Pancreas (tissue), 10 donors: ENCODE data around the gene P2RX4. TPM values are rescaled to one million over a fixed set of nuclear protein-coding genes. Genes with fewer than 3 reads are reported as not detected.
"Not testable (repeated sequence)": the region's sequence is repeated elsewhere in the genome, so short reads cannot be mapped to it uniquely, and the experiment has no call there.

Experiments used
- ATAC-seq, 4 donors: fragments of 200-7000 bp; cut with Tn5 transposase; one replicate each; pipeline versions ENCODE4 v1.8.0 to v1.9.1; 2020; ENCODE audit warnings: mild to moderate bottlenecking in 4 of 4, moderate library complexity in 4 of 4
- DNase-seq, 6 donors: peaks; one replicate each; pipeline ENCODE4 v3.0.0-alpha.2; 2020
- FAIRE-seq: peaks from 2 replicates; lab custom pipeline; 2012; peaks lifted over from hg19 to GRCh38; lab: Jason Lieb, UNC
- H3K27ac ChIP-seq, 4 donors: fragments of 200-600 bp; sonication (generic); 1 replicate in 3 of 4; 2 replicates in 1 of 4; pipeline versions ENCODE4 v1.5.0 to v1.8.0; 2020
- H3K27me3 ChIP-seq, 4 donors: fragments of 200-600 bp; one replicate each; pipeline ENCODE4 v1.8.0; 2021
- H3K36me3 ChIP-seq, 3 donors: fragments of 200-600 bp; sonication (generic) in 1 of 3; one replicate each; pipeline versions ENCODE4 v1.5.0 to v1.8.0; 2020 to 2021
- H3K4me1 ChIP-seq, 3 donors: fragments of 200-600 bp; one replicate each; pipeline ENCODE4 v1.8.0; 2021
- H3K4me3 ChIP-seq, 4 donors: fragments of 200-600 bp; sonication (generic) in 2 of 4; one replicate each; pipeline versions ENCODE4 v1.5.0 to v1.8.0; 2020 to 2021
- H3K9me3 ChIP-seq, 4 donors: fragments of 200-600 bp; one replicate each; pipeline ENCODE4 v1.8.0; 2021
- WGBS, 2 donors: extraction: QIAGEN DNeasy Blood & Tissue Kit; methylation state at CpG; one replicate each; pipeline ENCODE4 v1.1.7; 2013; 5-methylcytosine and 5-hydroxymethylcytosine counted together
- intact Hi-C, 3 donors: fragments of 100-400 bp; cut with DNase I; formaldehyde crosslinking; loops; one replicate each; pipeline versions ENCODE4 v1.11.1 to v1.14.2; 2022
- polyA plus RNA-seq, 2 donors: library from polyadenylated mRNA; stranded (reverse); fragments of 200-250 nt; gene quantifications; one replicate each; pipeline ENCODE4 v1.2.3, GENCODE V29; 2013
- total RNA-seq, 6 donors: library from RNA; stranded (reverse); fragmentation: NEBNext Ultra II Directional in 4 of 6; extraction: Animal tissue kit (Norgen Biotek cat#: 25700) in 4 of 6; gene quantifications; one replicate each; pipeline versions ENCODE4 v1.2.1 to v1.2.4, GENCODE V29; 2021 to 2023
- TF ChIP-seq, protein P1 (sequence below), 4 donors: fragments of 200-600 bp; sonication (generic) in 3 of 4; IDR thresholded peaks; one replicate each; pipeline versions ENCODE4 v1.5.0 to v1.8.0; 2021; ENCODE audit warnings: antibody characterized with exemption in 4 of 4
- donor health status: healthy with polysubstance abuse.
- donor health status: DM: no; HTN: no; CAD: no; lungs with moderate emphysema.
- donor health status: DM: no; HTN: no; CAD: no.
- donor health status: control.
- donor health status: control.
- donor health status: Bipolar disorder and iron deficiency.
- donor health status: DM: yes; HTN: yes; CAD: no.
- donor health status: DM: no; HTN: no; CAD: no.
- donor health status: DM: no; HTN: no; CAD: no.
- donor health status: DM: yes; HTN: yes; CAD: no.

Gene P2RX4
- total and polyA plus RNA-seq, 8 donors: 27.5 to 60.1 (median 33.1) TPM

DNA sequence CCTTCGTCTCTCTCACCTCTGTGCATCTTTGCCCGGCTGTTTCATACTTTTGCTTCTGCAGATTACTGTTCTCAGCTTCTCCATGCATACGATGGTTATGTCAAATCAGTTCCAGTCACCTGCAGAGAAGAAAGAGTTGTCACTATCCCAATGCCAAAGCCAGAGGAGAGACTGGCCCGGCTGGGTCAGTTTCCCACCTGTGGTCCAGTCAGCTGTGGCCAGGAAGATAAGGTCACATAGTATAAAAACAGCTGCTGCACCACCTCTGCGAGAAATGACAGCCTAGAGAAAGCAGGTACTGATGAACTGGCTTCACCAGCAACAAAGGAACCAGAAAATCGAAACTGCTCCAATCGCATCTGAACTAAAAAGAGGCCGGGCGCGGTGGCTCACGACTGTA, 6.4 kb upstream of the P2RX4 start:
- FAIRE-seq (no peak), DNase-seq (no peak), ATAC-seq (peak in 3 of 4 donors; percentile 42 to 62 (median 47))
- no peaks in the 10 kb centered on the region for H3K9me3 ChIP-seq
- intact Hi-C loops: no loop called here
- TF ChIP-seq, protein P1, sequence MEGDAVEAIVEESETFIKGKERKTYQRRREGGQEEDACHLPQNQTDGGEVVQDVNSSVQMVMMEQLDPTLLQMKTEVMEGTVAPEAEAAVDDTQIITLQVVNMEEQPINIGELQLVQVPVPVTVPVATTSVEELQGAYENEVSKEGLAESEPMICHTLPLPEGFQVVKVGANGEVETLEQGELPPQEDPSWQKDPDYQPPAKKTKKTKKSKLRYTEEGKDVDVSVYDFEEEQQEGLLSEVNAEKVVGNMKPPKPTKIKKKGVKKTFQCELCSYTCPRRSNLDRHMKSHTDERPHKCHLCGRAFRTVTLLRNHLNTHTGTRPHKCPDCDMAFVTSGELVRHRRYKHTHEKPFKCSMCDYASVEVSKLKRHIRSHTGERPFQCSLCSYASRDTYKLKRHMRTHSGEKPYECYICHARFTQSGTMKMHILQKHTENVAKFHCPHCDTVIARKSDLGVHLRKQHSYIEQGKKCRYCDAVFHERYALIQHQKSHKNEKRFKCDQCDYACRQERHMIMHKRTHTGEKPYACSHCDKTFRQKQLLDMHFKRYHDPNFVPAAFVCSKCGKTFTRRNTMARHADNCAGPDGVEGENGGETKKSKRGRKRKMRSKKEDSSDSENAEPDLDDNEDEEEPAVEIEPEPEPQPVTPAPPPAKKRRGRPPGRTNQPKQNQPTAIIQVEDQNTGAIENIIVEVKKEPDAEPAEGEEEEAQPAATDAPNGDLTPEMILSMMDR (IDR thresholded peaks at IDR 0.05): no peak
- peaks cover 0 to 5% (median 0%) of the 10 kb centered on the region in 3 donors for H3K4me1 ChIP-seq
- no peaks in the 10 kb centered on the region for H3K36me3 ChIP-seq
- H3K4me3 ChIP-seq: no peak overlapping the region
- no peaks in the 10 kb centered on the region for H3K27me3 ChIP-seq
- 53 to 59% methylated on average over 11 of the region's 11 CpGs for WGBS, 2 donors
- H3K27ac ChIP-seq: no peak overlapping the region

DNA sequence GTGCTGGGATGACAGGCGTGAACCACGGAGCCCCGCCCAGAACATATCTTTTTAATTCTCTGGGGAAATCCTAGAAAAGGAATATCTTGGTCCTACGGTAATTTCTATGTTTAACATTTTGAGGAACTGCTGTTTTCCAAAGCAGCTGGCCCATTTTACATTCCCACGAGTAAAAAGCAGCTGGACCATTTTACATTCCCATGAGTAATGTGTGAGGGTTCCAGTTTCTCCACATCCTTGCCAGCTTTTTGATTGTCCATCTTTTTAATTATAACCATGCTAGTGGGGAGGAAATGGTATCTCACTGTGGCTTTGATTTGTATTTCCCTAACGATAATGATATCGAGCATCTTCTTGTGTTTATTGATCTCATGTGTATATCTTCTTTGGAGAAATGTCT, 4.4 kb upstream of the P2RX4 start:
- H3K4me1 ChIP-seq: peaks cover 0 to 5% (median 0%) of the 10 kb centered on the region in 3 donors
- no peaks in the 10 kb centered on the region for H3K36me3 ChIP-seq
- DNase-seq: no peak
- no peak for FAIRE-seq
- no peak overlapping the region for H3K4me3 ChIP-seq
- TF ChIP-seq, protein P1 (IDR thresholded peaks at IDR 0.05): no peak
- no peaks in the 10 kb centered on the region for H3K27me3 ChIP-seq
- 85 to 86% methylated on average over 7 of the region's 7 CpGs for WGBS, 2 donors
- ATAC-seq: no peak
- intact Hi-C loops: no loop called here
- no peaks in the 10 kb centered on the region for H3K9me3 ChIP-seq
- no peak overlapping the region for H3K27ac ChIP-seq

DNA sequence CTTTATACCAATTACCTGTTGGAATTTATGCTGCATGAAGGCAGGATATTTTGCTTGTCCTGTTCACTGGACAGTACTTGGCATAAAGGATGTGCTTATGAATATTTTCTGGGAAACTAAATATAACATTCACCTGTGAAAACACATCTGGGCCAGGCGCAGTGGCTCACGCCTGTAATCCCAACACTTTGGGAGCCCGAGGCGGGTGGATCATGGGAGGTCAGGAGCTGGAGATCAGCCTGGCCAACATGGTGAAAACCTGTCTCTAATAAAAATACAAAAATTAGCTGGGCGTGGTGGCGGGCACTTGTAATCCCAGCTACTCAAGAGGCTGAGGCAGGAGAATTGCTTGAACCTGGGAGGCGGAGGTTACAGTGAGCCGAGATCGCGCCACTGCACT, 1.4 kb upstream of the P2RX4 start:
- 84% methylated on average over 10 of the region's 10 CpGs for WGBS, 2 donors
- DNase-seq, intact Hi-C loops: not testable (repeated sequence)

DNA sequence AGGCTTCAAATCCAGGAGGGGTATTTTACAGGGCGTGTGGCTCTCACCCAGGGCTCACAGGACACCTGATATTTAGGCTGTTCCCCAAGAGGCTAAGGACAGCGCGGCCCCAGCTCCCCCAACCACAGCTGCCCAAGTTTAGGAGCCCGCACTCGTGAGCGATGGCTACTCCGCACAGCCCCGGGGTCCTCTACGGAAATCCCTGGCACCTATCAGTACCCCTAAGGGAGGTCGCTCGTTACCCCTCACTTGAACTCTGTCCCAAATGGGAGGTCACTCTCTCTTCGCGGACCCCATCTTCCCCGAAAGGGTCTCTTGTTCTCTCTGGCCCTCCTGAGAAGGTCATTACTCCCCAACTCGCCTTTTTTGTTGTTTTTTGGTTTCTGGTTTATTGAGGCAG, 708 bp upstream of the P2RX4 start:
- Histone ChIP-seq H3K4me1 (peaks cover 0 to 10% (median 5%) of the 10 kb centered on the region in 3 donors), H3K36me3 (no peaks in the 10 kb centered on the region), H3K27me3 (no peaks in the 10 kb centered on the region), H3K4me3 (peak overlapping the region in 2 of 4 donors; percentile 61 to 89), H3K27ac (peak overlapping the region in 3 of 4 donors; percentile 89 to 98 (median 96)), H3K9me3 (no peaks in the 10 kb centered on the region)
- TF ChIP-seq, protein P1 (IDR thresholded peaks at IDR 0.05): no peak
- intact Hi-C loops: no loop called here
- WGBS, 2 donors: 90 to 91% methylated on average over 15 of the region's 15 CpGs
- ATAC-seq (no peak), FAIRE-seq (no peak), DNase-seq (peak in 1 of 6 donors; percentile 42)

More for the DNA sequence above, 1.4 kb upstream of the P2RX4 start:
- not testable (repeated sequence) for H3K27me3 ChIP-seq, H3K27ac ChIP-seq, H3K4me3 ChIP-seq, H3K4me1 ChIP-seq, H3K9me3 ChIP-seq, FAIRE-seq, H3K36me3 ChIP-seq, ATAC-seq

DNA sequence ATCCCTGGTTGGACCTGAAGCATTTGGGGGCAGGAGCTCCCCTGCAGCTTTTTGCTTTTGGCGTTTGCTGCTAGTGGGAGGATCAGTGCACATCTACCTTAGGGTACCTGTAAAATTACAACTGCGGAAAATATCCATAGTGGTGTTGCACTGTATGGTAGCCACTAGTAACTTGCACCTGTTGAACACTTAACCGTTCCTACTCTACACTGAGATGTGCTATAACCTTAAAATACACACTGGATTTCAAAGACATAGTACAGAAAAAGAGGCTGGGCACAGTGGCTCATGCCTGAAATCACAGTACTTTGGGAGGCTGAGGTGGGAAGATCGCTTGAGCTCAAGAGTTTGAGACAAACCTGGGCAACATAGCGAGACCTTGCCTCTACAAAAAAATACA, 2.9 kb downstream of the P2RX4 start:
- intact Hi-C loops: no loop called here
- no peak for ATAC-seq
- FAIRE-seq: no peak
- TF ChIP-seq, protein P1 (IDR thresholded peaks at IDR 0.05): no peak
- Histone ChIP-seq H3K4me3 (no peak overlapping the region), H3K36me3 (no peaks in the 10 kb centered on the region), H3K27ac (peak overlapping the region in 1 of 4 donors; percentile 93), H3K4me1 (peaks cover 27 to 43% (median 34%) of the 10 kb centered on the region in 3 donors), H3K27me3 (no peaks in the 10 kb centered on the region), H3K9me3 (no peaks in the 10 kb centered on the region)
- WGBS, 2 donors: 87 to 92% methylated on average over 5 of the region's 5 CpGs
- no peak for DNase-seq
